ENCODE data around the gene NOVA2. TPM values are rescaled to one million over a fixed set of nuclear protein-coding genes. Genes with fewer than 3 reads are reported as not detected.

The NOVA2 gene
- total and polyA plus RNA-seq, 2 donors (not counting 1 experiment from before 2014, with no cell fraction given), result not detected

DNA sequence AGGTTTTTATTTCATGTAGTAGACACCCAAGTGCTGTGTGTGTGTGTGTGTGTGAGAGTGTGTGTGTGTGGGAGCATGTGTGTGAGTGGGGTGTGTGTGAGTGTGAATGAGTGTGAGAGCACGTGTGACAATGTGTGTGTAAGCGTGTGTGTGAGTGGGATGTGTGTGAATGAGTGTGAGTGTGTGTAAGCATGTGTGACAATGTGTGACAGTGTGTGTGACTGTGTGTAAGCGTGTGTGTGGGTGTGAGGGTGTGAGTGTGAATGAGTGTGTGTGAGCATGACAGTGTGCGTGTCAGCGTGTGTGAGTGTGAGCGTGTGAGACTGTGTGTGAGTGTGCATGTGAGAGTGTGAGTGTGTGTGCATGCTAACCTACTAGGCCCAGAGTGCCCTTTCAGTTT is 15.3 kb downstream of the NOVA2 start:
- peaks cover under 1% of the 10 kb centered on the region for H3K9me3 Mint-ChIP-seq (ENCODE audit: insufficient read depth)
- H3K9ac ChIP-seq (ENCODE audit: low read length), result no peak overlapping the region
- H3K27me3 Mint-ChIP-seq, result peaks cover 57% of the 10 kb centered on the region
- peaks cover 1% of the 10 kb centered on the region for H3K4me1 Mint-ChIP-seq
- H3K79me2 ChIP-seq (ENCODE audit: control insufficient read depth, insufficient read depth, low read length), result no peaks in the 10 kb centered on the region
- CTCF ChIA-PET, result no interaction called here
- intact Hi-C loops (cut with micrococcal nuclease), result no loop called here
- H3K27me3 ChIP-seq (replicated peaks in 1 of 4; ENCODE audit: control extremely low read depth in 1 of 4, control insufficient read depth in 3 of 4, insufficient read depth in 4 of 4, low read length in 3 of 4), result peaks cover 0 to 24% (median 10%) of the 10 kb centered on the region in 4 experiments
- H3K36me3 ChIP-seq (replicated peaks in 1 of 2; ENCODE audit: control extremely low read depth in 1 of 2, control insufficient read depth in 1 of 2, extremely low read depth in 1 of 2, insufficient read depth in 2 of 2, low read length in 1 of 2), result no peaks in the 10 kb centered on the region
- no peak overlapping the region for H3K27ac ChIP-seq (ENCODE audit: low read length in 2 of 2)
- TF ChIP-seq, protein P1, sequence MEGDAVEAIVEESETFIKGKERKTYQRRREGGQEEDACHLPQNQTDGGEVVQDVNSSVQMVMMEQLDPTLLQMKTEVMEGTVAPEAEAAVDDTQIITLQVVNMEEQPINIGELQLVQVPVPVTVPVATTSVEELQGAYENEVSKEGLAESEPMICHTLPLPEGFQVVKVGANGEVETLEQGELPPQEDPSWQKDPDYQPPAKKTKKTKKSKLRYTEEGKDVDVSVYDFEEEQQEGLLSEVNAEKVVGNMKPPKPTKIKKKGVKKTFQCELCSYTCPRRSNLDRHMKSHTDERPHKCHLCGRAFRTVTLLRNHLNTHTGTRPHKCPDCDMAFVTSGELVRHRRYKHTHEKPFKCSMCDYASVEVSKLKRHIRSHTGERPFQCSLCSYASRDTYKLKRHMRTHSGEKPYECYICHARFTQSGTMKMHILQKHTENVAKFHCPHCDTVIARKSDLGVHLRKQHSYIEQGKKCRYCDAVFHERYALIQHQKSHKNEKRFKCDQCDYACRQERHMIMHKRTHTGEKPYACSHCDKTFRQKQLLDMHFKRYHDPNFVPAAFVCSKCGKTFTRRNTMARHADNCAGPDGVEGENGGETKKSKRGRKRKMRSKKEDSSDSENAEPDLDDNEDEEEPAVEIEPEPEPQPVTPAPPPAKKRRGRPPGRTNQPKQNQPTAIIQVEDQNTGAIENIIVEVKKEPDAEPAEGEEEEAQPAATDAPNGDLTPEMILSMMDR (IDR thresholded peaks at IDR 0.05), result no peak
- no peak for TF ChIP-seq EZH2 (IDR thresholded peaks at IDR 0.05; ENCODE audit: borderline replicate concordance, insufficient read depth, low read depth, low read length, poor library complexity, severe bottlenecking)
- H3K4me1 ChIP-seq (ENCODE audit: control insufficient read depth in 2 of 2, insufficient read depth in 2 of 2, low read length in 2 of 2), result peaks cover under 1 to 2% of the 10 kb centered on the region in 2 donors
- POLR2A ChIA-PET, result no interaction called here
- H3K4me3 Mint-ChIP-seq, result no peak overlapping the region
- H2AFZ ChIP-seq (ENCODE audit: insufficient read depth, low read depth, low read length, poor library complexity, severe bottlenecking), result no peak overlapping the region
- peaks cover 0 to 19% (median 3%) of the 10 kb centered on the region in 3 donors for H3K9me3 ChIP-seq (ENCODE audit: control extremely low read depth in 1 of 3, control insufficient read depth in 2 of 3, insufficient read depth in 1 of 3, low read length in 2 of 3)
- H3K27ac Mint-ChIP-seq, result no peak overlapping the region
- H3K4me3 ChIP-seq (ENCODE audit: control extremely low read depth in 1 of 5, extremely low read depth in 1 of 5, insufficient read depth in 1 of 5, low read depth in 2 of 5, low read length in 4 of 5), result no peak overlapping the region
- no peak for DNase-seq
- no peak for ATAC-seq (ENCODE audit: low read depth)
- no peaks in the 10 kb centered on the region for H4K20me1 ChIP-seq (ENCODE audit: control insufficient read depth, insufficient read depth, low read length, poor library complexity, severe bottlenecking)
- WGBS (ENCODE audit: insufficient coverage), result 95% methylated on average over 4 of the region's 6 CpGs
- H3K4me2 ChIP-seq (replicated peaks; ENCODE audit: low read depth, low read length, poor library complexity, severe bottlenecking), result no peak overlapping the region

DNA sequence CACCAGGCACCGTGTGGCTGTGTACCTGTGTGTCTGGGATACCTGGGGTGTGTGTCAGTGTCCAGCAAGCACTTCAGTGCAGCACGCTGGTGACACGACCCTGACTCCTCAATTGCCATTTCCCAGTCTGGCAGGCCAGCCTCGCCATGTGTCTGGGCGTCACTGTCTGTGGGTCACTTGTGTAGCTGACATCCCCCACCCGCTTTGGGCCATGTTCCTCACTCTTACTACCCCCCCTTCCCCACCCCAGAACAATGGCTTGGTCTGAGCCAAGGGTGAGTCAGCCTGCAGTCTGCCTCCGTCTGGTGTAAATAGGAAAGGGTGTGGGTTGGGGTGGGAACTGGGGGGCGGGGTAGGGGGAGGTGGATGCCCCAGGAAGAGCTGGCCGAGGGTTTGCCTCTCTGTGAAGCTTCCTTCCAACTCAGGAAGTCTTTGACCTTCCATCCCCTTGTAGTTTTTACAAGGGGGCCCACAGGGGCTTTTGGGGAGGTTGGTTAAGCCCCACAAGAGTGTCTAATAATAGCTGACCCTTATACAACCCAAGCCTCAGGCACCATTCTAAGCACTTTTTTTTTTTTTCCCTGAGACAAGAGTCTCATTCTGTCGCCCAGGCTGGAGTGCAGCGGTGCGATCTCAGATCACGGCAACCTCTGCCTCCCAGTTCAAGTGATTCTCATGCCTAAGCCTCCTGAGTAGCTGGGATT is 17.6 kb downstream of the NOVA2 start:
- TF ChIP-seq, protein P1 (IDR thresholded peaks at IDR 0.05), result no peak
- TF ChIP-seq EZH2 (IDR thresholded peaks at IDR 0.05; ENCODE audit: borderline replicate concordance, insufficient read depth, low read depth, low read length, poor library complexity, severe bottlenecking), result no peak
- CTCF ChIA-PET, result no interaction called here
- Mint-ChIP-seq H3K27ac (no peak overlapping the region), H3K9me3 (ENCODE audit: insufficient read depth) (peaks cover 2% of the 10 kb centered on the region), H3K4me3 (no peak overlapping the region), H3K4me1 (peaks cover 6% of the 10 kb centered on the region), H3K27me3 (peaks cover 50% of the 10 kb centered on the region)
- Histone ChIP-seq H3K27ac (ENCODE audit: low read length in 2 of 2) (no peak overlapping the region), H3K79me2 (ENCODE audit: control insufficient read depth, insufficient read depth, low read length) (no peaks in the 10 kb centered on the region), H2AFZ (ENCODE audit: insufficient read depth, low read depth, low read length, poor library complexity, severe bottlenecking) (no peak overlapping the region), H3K36me3 (replicated peaks in 1 of 2; ENCODE audit: control extremely low read depth in 1 of 2, control insufficient read depth in 1 of 2, extremely low read depth in 1 of 2, insufficient read depth in 2 of 2, low read length in 1 of 2) (no peaks in the 10 kb centered on the region), H4K20me1 (ENCODE audit: control insufficient read depth, insufficient read depth, low read length, poor library complexity, severe bottlenecking) (no peaks in the 10 kb centered on the region), H3K4me3 (ENCODE audit: control extremely low read depth in 1 of 5, extremely low read depth in 1 of 5, insufficient read depth in 1 of 5, low read depth in 2 of 5, low read length in 4 of 5) (no peak overlapping the region), H3K9me3 (ENCODE audit: control extremely low read depth in 1 of 3, control insufficient read depth in 2 of 3, insufficient read depth in 1 of 3, low read length in 2 of 3) (peaks cover 0 to 24% (median 7%) of the 10 kb centered on the region in 3 donors), H3K9ac (ENCODE audit: low read length) (no peak overlapping the region), H3K4me1 (ENCODE audit: control insufficient read depth in 2 of 2, insufficient read depth in 2 of 2, low read length in 2 of 2) (peaks cover 7 to 11% of the 10 kb centered on the region in 2 donors), H3K4me2 (replicated peaks; ENCODE audit: low read depth, low read length, poor library complexity, severe bottlenecking) (no peak overlapping the region), H3K27me3 (replicated peaks in 1 of 4; ENCODE audit: control extremely low read depth in 1 of 4, control insufficient read depth in 3 of 4, insufficient read depth in 4 of 4, low read length in 3 of 4) (peaks cover 0 to 31% (median 12%) of the 10 kb centered on the region in 4 experiments)
- ATAC-seq (ENCODE audit: low read depth) (no peak), DNase-seq (no peak)
- WGBS (ENCODE audit: insufficient coverage), result 40% methylated on average over 2 of the region's 13 CpGs
- intact Hi-C loops (cut with micrococcal nuclease), result no loop called here
- POLR2A ChIA-PET, result interaction anchor here (0.6 kb wide), 1 partner anchor 44 kb away, joined by 5 read pairs; no protein-coding TSS in a partner anchor

Data from B cell (primary cell).